CD4-positive, alpha-beta T cell treated with Interferon gamma for 1 hour (primary cell): ENCODE results near the gene PGGHG.

ENCODE experiments used
- DNase-seq: peaks from one replicate; pipeline ENCODE4 v3.0.0-alpha.2; 2020

The PGGHG gene

DNA sequence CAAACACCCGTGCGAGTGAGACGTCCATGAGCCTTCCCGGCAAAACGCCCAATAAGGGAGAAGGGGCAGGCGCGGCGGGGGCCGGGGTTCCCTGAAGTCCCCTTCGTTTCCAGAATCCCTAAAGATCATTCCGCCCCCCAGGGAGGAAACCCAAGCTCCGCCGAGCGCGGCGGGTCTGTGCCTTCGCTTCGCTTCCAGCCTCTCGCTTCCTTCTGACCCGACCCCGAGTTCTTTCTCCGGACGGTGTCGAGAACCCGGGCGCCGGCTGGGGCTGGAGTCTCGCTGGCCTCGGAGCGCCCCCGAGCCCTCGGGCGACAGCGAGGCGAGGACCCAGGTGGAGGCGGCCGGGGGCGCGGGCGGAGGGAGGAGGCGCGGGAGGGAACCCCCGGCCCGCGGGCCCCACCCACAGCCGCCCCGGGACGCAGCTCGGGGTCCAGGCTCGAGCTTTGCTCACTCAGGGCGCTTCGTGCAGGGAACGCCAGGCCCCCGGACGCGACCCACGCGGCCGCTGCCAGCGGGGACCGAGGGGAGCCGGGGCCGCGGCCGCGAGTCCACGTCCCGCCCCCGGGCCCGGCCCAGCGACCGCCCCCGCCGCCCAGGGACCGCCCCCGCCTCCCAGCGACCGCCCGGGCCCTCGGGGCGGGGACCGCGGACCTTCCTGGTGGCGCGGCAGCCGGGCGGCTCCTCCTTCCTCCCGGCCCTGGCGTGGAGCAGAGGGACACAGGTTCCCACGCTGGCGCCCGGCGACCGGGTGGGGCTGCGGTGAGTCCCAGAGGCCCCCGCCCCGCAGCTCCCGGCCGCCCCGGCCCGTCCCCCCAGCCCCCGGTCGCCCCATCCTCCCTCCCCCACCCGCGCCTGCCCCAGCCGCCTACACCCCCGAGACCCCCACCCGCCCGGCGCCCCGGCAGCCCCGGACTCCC, at the start of gene PGGHG:
PGGHG (plus strand) TSS at position 649 of the 920 bp plus-strand sequence. CDS start 691 bp downstream, outside the sequence.
- peak; percentile 58 for DNase-seq

DNA sequence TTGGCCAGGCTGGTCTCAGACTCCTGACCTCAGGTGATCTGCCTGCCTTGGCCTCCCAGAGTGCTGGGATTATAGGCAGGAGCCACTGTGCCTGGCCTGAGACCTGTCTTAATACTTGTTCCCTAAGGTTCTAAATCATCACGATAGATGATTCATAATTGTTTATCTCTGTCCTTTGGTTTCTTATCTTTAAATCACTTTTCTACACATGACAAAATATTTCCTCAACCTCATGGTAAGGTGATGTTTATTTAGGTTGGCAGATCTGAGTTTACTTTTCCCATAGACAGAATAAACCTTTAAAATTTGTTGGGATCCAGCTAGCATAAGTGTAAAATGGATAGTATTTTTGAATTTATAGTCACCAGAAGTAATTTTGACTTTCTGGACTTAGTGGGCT, 48.6 kb upstream of the PGGHG start:
- DNase-seq: no peak

DNA sequence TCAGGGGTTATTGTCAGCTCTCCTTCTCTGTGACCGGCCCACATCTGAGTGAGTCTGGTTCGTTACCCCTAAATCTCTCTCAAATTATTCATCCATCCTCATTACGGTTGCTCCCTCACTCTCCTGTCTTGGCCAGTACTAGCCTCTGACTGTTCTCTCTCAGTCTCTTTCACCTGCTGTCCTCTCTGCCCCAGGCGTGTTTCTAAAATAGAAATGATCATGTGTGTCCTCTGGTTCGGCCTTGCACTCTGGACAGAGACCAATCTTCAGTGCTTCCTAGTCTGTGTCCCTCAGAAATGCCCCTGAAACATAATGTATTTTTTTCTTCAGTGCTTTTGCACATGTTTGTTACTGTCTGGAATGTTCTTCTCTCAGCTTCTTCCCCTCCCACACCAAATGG, 47.3 kb upstream of the PGGHG start:
- DNase-seq: no peak

DNA sequence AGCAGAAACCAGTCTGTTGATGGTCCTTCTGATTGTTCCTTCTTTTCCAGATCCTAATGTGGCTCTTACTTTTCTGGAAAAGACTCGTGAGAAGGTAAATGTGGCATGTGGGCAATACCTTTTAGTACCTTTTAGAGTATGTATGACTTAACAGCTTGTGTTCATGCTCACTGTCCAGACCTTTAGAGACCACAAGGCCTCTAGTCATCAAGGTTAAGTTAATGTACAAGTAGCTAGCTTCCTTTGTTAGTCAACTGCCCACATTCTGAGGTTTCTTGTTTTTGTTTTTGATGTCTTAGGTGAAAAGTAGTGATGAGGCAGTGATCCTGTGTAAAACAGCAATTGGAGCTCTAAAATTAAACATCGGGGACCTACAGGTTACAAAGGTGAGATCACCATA, 44.5 kb upstream of the PGGHG start:
- no peak for DNase-seq

DNA sequence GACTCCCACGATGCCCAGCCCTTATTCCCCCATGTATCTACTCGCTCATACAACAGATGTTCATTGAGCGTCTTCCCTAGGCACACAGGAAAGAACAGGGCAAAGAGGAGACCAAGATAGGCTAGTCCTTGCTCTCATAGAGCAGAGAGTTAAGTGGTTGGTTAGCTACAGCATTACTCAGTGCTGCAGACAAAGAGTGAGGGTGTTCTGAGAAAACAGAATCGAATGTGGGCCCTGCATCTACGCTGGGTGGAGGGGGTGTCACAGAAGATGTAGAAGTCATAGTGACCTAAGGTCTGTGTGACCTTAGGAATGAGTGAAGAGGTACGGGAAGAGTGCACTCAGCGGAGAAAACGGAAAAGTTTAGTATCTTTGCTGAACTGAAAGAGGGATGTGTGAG, 39.9 kb upstream of the PGGHG start:
- DNase-seq: no peak

DNA sequence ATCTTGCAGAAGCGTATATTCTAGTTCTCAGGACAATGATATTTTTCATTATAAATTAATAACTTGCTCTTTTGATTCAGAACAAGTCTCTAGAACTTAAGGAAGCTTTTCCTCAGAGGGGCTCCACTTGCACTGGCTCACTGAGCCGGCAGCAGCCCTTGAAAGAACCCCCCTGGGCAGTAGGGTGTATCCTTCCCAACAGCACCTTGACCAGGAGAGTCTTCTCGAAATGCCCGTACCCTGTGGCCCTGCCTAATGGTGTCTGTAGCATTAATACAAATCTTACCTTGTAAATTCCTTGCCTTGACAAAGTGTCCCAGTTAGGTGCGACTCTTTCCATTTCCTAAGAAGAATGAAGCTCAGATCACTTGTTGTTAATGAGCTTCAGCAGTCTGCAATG, 38.7 kb upstream of the PGGHG start:
- DNase-seq: no peak

DNA sequence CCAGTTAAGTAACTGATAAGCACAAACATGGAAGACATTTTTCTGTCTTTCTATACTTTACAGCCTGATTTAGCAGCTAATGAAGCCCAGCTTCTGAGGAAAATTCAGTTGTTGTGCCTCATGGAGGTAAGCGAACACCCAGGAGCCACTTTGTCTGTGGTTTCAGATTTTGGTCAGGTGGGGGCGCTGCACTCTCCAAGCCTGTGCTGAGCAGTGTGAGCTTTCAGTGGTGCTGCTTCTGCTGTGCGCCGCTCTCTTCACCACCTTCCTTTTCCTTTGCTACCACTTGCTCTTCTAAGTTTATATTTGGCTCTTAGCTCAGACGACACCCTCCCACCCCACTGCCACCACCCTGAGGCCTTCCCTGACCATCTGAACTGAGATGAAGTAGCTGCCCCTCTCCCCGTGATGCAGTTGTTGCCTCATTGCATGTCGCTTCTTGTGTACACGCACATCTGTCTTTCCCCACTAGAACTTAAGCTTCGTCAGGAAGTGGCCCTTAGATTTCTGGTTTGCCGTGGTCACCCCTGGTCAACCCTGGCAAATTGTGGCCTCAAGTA, 38.1 kb upstream of the PGGHG start:
- peak; percentile 76 for DNase-seq

DNA sequence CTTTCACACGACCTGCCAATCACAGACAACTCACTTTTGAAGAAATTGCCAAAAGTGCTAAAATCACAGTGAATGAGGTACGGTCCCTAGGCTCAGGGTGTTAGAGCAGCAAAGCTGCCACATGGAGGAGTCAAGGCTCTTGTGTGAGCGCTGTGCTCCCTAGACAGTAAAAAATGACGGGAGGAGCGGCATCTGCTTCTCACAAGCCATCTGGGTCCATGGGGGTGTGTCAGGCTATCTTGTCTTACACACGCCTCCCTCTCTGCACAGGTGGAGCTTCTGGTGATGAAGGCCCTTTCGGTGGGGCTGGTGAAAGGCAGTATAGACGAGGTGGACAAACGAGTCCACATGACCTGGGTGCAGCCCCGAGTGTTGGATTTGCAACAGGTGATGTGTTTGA, 37.4 kb upstream of the PGGHG start:
- DNase-seq: no peak

DNA sequence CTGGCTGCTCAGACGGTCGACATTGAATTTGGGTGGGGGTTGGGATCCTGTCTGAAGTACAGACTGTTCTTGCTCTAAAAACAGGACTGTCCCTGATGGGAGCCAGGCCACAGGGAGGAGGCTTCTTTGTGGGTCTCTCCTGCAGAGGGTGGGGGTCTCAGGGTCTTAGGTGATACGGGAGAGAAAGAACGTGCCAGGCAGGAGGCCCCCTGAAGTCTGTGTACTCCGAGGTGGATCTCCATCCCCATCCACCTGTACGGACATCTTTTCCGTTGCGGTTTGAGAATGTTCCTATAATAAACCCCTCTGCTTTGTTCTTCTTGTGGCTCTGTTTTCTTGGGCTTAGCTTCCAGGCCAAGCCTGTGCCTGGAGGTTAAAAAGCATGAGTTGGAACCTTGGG, 36.3 kb upstream of the PGGHG start:
- no peak for DNase-seq

DNA sequence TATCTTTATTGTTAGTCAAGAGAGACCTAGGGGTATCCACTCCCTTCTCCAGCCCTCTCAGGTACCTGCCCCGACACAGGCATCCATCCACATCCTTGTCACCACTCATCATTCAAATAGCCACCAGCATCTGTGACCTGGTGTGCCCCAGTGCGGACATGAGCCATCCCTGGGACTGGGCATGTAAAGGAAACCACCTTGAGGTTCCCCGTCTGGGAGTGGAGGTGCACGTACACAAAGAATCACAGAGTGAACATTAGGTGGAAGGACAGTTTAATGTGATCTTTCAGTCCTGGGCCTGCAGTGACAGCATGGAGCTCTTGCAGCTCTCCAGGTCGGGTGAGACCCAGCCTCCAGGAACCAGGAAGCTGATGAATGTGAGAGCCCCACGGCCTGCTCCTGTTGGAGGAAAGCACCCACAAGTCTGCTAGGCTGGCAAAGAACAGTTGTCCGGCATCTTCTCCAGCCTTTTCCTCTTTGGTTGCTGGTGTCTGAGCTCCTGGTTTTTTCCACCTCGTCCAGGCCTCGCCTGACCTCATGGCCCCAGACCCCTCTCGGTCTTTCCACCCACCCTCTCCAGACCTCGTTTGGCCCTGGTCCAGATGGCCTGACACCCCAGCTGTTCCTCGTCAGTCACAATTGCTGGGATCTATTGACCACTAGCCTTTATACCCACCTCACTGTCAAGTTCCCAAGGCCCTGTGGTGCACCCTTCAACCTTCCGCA, 35.6 kb upstream of the PGGHG start:
- DNase-seq: no peak

DNA sequence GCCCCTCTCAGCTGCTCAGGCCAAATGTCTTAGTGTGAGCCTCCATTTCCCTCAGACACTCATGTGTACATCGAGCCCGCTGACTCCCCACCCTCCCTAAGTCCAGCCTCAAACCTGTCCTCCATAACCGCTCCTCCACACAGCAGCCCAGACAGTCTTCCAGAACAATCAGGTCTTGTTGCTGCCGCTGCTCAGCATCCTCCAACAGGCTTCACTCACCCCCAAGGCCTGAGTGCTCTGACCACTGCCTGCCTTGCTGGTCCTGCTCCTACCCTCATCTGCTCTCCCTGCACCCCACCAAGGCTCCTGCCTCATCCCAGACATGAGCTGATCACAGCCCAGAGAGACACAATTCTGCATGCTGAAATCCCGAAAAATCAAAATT, 35.0 kb upstream of the PGGHG start:
- DNase-seq: no peak

DNA sequence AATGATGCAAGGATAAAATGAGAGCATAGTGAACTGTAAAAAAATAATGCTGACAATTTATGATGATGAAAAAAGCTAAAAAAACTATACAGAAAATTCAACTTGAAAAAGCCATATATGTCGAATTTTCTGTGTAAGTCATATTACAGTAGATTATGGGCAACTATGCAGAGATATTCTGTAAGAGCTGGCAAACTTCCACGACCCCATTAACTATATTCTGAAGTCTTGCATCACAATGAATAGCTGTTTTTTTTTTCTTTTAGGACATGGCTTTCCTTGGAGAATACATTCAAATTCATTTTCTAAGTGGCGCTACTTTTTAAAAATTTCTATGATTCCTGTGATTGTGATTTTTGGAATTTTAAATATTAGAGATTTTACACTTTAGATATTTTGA, 33.8 kb upstream of the PGGHG start:
- no peak for DNase-seq

DNA sequence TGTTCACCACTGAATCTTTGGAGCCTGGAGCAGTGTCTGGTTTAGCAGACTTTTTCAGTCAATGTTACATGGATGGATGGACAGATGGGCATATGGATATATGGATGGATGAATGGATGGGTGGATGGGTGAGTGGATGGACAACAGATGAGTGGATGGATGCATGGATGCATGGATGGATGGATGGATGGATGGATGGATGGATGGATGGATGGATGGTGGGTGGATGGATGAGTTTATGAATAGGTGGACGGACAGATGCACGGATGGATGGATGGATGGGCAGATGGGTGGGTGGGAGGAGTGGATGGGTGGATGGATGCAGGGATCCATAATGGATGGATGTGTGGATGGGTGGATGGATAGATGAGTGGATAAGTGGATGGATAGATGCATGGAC, 33.1 kb upstream of the PGGHG start:
- no peak for DNase-seq

DNA sequence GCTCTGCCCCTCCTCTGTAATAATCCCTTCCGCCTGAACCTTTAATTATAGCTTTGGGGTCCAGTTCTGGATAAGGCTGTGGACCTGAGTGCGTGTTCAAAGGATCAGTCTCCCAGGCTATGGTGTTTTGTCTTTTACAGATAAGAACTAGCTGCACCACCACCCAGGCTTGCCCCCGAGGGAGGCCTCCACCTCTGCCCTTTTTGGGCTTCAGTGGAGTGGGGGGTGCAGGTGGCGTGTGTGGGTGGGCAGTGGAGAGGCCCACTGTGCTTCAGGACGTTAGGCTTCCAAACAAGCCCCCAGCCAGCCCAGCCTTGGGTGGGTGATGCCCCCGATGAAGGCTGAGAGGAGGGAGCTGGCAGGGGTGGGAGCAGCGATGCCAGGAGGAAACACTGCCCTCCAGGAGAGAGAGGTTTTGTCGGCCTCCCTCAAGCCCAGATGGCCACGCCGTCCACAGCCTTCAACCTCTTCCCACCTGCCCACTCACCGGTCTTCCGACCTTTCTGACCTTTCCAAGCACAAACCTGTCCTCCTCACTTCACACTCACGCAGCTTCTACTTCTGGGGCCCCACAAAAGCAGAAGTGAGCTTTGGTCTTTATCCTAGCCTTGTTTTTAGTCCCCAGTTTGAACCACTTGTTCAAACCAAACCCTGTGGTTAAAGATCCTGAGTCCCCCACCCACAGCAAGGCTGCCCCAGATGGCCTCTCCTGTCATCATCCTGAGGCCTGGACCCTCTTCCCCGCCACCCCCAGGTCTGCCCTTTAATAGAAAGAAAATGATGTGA, 31.8 kb upstream of the PGGHG start:
- no peak for DNase-seq

DNA sequence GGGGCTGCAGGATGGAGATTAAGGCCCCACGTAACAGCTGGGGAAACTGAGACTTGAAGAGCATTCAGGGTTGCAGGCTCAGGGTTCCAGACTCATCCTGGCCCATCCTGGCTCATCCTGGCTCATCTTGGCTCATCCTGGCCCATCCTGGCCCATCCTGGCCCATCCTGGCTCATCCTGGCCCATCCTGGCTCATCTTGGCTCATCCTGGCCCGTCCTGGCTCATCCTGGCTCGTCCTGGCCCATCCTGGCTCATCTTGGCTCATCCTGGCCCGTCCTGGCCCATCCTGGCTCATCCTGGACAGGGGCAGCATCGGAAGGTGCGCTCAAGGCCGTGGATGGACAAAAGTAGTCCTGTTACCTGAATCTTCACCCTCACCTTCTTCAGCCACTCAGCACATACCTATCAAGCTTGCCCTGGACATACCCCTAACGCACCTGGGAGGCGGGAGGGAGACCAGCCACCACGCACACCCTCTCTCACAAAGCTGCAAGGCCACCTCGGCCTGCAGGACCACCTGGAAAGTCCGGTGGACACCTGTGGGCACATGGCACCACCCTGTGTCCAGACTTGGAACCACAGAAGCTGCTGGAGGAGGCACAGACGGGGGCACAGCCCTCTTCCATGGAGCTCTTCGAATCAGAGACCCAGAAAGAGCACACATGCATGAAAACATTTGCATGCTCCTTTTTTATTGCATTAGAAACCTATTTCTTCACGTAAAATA, 31.0 kb upstream of the PGGHG start:
- no peak for DNase-seq

DNA sequence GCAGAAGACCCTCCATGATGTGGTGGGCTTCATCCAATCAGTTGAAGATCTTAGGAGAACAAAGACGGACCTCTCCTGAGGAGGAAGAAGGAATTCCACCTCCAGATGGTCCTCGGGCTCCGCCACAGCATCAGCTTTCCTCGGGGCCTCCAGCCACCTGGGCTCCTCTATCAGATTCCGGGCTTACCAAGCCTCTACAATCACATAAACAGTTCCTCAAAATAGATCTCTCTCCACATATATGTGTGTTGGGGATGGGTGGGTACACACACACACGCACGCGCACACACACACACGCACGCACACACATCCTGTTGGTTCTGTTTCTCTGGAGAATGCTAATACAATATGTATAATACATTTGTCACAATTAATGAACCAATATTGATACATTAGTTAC, 29.5 kb upstream of the PGGHG start:
- no peak for DNase-seq

DNA sequence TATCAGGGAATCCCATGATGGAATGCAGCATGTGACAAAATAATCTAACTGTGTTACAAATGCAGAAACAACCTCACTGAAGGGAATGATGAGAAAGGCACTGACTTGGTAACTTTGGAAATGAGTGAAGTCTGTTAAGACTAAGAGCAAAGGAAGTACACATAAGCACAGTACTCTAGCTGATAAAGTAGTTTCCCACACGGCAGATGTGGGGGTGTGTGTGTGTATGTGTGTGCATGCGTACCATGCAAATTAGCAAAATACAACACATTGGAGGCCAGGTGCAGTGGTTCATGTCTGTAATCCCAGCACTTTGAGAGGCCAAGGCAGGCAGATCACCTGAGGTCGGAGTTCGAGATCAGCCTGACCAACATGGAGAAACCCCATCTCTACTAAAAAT, 27.3 kb upstream of the PGGHG start:
- DNase-seq: no peak

DNA sequence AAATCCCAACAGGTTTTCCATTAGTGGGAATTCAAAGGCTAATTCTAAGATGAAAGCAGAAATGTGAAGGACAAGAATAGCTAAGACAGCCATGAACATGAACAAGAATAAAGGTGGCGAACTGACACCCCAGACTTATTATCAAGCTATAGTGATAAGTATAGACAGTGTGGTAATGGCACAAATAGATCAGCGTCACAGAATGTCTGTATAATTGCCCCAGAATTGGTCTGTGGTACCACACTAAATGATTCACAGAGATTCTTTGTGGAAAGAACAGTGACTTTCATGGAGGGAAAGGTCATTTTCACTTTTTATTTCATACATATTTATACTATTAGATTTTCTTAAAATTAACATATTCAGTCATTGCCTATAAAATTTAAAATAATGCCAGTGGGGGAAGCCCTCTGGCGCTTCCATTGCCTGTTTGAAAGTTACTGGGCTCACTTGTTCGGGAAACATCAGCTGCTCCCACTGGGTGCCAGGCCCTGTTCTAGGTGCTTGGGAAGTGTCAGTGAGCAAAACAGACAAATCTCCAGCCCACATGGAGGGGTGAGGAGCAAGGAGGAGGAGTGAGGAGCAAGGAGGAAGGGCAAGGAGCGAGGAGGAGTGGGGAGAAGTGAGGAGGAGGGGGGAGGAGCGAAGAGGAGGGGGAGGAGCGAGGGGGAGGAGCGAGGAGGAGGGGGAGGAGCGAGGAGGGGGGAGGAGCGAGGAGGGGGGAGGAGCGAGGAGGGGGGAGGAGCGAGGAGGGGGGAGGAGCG, 22.1 kb upstream of the PGGHG start:
- no peak for DNase-seq

DNA sequence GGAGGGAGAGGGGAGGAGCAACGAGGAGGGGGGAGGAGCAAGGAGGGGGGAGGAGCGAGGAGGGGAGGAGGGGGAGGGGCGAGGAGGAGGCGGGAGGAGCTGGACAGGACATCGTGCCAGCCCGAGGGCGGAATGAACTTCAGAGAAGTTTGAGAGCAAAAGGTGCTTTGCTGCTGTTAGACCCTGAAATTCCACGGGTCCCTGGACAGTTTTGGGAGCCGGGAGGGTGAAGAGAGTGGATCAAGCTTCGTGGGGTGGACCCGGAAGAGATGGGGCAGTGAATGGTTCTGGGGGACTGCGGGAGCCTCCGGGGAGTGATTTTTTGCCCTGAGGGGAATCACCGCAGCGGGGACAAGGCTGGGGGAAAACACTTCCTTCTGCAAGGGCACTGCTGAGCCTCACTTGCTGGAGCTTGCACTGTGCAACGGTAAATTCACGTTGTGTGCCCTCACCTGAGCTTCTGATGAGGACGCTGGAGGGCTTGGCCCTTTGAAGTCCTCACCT, 21.4 kb upstream of the PGGHG start:
- peak; percentile 68 for DNase-seq

DNA sequence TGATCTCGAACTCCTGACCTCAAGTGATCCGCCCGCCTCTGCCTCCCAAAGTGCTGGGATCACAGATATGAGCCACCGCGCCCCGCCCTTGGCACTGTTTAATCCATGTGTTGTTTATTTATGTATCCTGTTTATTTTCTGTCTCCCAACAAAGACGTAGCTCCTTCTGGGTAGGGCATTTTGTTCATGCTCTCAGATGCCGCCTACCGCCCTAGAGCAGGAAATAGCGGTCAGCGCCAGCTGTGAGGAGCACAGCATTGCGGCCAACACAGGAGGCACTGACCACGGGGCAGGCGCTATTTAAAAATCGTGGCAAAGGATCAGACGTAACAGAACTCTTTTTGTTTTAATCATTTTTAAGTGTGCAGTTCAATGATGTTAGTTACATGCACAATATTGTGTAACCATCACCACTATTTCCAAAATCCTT, 20.2 kb upstream of the PGGHG start:
- peak; percentile 74 for DNase-seq

DNA sequence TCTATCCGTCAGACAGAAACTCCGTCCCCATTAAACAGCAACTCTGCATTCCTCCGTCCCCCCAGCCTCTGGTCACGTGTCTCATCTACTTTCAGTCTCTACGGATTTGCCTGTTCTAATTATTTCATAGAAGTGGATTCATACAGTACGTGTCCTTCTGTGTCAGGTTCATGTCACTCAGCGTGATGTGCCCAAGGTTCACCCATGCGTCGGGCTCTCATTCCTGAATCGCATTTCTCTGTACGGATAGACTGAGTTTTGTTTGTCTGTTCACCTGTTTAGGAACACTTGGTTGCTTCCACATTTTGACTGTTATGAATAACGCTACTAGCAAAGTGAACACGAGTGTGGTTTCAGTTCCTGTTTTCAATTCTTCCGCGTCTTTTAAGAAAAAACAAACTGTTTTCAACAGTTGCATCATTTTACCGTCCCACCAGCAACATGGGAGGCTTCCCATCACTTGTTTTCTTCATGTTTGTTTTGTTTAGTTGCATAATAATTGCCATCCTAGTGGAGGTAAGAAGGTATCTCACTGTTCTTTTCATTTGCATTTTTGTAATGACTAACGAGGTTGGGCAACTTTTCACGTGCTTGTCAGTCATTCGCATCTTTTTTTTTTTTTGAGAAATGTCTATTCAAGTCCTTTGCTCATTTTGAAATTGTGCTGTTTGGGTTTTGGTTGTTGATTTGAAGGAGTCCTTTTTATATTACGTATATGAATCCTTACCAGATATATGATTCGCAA, 19.6 kb upstream of the PGGHG start:
- peak; percentile 69 for DNase-seq
